Fibroblast of pulmonary artery (primary cell): ENCODE results near the gene SH3BGR.

Experiments used
- DNase-seq: peaks from one replicate; pipeline ENCODE4 v3.0.0-alpha.2; 2010; ENCODE audit warnings: low read depth
- H3K4me3 ChIP-seq: replicated peaks from 2 replicates; pipeline ENCODE4 v1.5.1; 2011; ENCODE audit warnings: low read depth, mild to moderate bottlenecking, control low read depth, low read length, moderate library complexity
- CTCF ChIP-seq: IDR thresholded peaks from 2 replicates; pipeline ENCODE4 v1.5.1; 2011; ENCODE audit warnings: mild to moderate bottlenecking, control low read depth, low read length, inconsistent platforms; ENCODE audit errors: missing control alignments

Gene SH3BGR

DNA sequence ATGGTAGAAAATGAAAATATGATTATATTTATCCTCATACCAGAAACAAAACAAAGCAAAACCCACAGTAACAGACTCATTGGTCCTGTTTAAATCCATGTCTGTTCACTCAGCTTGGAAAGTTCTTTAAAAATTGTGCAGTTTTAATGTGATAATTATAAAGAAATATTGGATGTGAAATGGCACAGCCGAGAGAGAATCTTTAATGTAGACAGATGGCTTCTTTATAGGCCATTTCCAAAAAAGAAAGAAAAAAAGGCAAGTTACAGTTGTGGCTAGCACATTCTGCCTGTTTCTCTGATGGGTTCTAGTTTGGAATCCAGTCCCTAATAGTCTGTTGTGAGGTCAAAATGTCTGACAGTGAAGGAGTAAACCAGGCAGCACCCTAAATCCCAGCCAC lies 62.0 kb downstream of the SH3BGR start:
- DNase-seq, result no peak
- TF ChIP-seq CTCF, result no peak
- H3K4me3 ChIP-seq, result no peak overlapping the region

DNA sequence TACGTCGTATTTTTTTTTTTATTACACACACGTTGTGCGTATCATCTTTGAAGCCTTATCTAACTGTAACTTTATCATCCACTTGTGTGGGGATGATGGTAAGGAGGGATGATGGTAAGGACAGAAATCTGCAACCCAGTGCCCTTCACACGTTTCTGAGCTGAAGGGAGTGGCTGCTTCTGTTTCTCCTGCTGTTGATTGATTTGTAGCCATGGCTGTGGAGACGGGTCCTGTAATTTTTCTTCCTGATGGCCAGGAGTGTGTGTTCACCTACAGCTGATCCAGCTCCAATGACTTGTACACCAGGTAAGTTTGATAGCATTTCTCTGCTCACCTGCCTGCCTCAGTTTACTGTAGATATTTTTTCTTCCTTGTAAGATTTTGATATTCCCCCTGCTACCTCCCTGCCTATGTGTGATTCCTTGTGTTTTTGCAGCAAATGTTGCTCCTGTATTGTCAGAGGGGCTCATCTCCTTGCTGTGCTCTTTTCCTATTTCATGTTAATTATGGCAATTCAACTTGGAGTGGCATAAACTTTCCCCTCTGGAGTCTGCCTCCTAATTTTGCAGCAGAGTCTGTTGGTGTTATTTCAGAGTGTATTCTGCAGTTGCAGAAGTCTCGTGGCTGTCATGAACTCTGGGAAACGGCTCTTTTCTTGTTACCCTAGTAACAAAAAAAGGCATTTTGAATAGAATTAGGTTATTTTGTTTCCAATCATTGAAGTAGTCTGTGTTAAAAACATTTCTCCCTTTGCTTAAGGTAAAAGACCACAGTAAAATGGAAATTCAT lies 64.1 kb downstream of the SH3BGR start:
- DNase-seq, result no peak
- no peak for TF ChIP-seq CTCF
- H3K4me3 ChIP-seq, result no peak overlapping the region

DNA sequence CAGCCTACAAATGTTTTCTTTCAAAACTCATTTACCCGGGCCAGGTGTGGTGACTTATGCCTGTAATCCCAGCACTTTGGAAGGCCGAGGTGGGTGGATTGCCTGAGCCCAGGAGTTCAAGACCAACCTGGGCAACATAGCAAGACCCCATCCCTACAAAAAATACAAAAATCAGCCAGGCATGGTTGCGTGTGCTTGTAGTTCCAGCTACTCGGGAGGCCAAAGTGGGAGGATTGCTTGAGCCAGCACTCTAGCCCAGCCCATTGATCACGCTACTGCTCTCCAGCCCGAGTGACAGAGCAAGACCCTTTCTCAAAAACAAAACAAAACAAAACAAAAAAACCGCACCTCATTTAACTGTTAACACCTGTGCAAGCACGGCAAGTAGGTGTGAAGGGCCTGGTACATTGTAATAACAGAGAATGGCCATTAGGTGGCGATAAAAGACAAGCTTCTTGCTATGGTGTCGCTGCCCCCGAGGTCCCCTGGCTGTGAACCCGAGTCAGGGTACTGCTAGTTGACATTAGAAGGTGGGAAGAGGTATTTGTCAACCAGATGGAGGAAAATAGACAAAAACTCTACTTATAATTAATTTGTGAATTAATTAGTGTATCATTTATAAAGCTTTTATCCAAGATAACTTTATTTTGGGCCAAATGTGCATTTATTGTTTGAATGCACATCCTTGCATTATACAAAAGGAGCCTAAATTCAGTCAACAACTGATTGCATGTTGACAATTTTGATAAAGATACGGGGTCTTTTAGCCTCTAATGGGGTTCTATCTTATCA lies 66.5 kb downstream of the SH3BGR start:
- DNase-seq, result peak; percentile 53
- TF ChIP-seq CTCF, result peak; percentile 79
- no peak overlapping the region for H3K4me3 ChIP-seq

- no peak for TF ChIP-seq CTCF
- peak; percentile 10 for DNase-seq
These were observed 67.1 kb downstream of the SH3BGR start for GRCh38 chr21:39518847-39519210.

DNA sequence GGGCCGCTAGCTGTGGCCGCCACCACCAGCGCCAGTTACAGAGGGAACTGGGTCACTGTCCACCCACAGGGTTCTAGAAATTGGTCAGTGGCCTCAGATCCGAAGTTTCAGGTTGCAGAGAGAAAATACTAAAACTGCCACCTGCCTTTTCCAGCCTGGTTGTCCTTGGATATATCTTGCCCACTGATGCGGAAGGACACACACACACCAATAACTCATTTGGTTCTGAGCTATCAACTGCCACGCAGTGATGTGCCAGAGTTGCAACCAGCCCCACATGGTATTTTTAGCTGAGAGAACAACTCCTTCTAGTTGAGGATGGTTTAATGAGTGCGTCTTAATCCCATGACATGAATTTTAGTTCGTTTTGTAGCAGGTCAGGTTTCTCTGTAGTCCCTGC lies 68.1 kb downstream of the SH3BGR start:
- TF ChIP-seq CTCF, result no peak
- no peak for DNase-seq
- no peak overlapping the region for H3K4me3 ChIP-seq

More at GRCh38 chr21:39518847-39519210, 67.1 kb downstream of the SH3BGR start:
- no peak overlapping the region for H3K4me3 ChIP-seq

DNA sequence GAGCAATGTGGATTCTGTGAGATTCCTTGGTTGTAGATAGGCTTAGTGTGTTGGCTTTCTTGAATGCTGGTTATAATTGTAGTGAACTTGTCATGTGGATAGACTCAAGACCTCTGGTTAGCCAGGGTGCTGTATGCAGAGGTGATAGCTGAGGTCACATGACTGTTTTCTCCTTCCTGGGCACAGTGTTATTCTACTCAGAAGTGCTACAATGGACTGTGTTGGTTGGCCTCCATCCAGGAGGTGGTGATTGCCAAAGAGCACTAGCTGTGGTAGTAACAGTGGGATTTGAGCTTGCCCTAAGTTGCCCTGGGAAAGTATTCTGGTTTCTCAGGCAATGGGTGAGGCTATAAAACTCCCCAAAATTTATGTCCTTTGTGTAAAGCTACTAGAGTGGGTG lies 71.6 kb downstream of the SH3BGR start:
- DNase-seq, result peak; percentile 7
- no peak for TF ChIP-seq CTCF

More for the DNA sequence above, 71.6 kb downstream of the SH3BGR start:
- H3K4me3 ChIP-seq, result no peak overlapping the region
